NB4 (cell line): ENCODE results near the gene SEMA3F.

ENCODE experiments used
- CTCF ChIP-seq: IDR thresholded peaks from one replicate; pipeline ENCODE4 v1.5.1; 2012; ENCODE audit warnings: low read depth, low read length
- POLR2A ChIP-seq: IDR thresholded peaks from 2 replicates; pipeline ENCODE4 v1.6.1; 2011; ENCODE audit warnings: mild to moderate bottlenecking; ENCODE audit not compliant: insufficient read length; ENCODE audit errors: extremely low read depth

- TF ChIP-seq POLR2A (no peak), CTCF (no peak)
Measured at GRCh38 chr3:50160561-50160983, 5.4 kb downstream of the SEMA3F start.
